ENCODE results near the gene PICK1. TPM values are rescaled to one million over a fixed set of nuclear protein-coding genes. Genes with fewer than 3 reads are reported as not detected.

The PICK1 gene
- total and polyA plus RNA-seq, 2 donors (not counting 3 experiments of a cell fraction or from before 2014, with no cell fraction given) = 18.0 to 20.8 TPM

DNA sequence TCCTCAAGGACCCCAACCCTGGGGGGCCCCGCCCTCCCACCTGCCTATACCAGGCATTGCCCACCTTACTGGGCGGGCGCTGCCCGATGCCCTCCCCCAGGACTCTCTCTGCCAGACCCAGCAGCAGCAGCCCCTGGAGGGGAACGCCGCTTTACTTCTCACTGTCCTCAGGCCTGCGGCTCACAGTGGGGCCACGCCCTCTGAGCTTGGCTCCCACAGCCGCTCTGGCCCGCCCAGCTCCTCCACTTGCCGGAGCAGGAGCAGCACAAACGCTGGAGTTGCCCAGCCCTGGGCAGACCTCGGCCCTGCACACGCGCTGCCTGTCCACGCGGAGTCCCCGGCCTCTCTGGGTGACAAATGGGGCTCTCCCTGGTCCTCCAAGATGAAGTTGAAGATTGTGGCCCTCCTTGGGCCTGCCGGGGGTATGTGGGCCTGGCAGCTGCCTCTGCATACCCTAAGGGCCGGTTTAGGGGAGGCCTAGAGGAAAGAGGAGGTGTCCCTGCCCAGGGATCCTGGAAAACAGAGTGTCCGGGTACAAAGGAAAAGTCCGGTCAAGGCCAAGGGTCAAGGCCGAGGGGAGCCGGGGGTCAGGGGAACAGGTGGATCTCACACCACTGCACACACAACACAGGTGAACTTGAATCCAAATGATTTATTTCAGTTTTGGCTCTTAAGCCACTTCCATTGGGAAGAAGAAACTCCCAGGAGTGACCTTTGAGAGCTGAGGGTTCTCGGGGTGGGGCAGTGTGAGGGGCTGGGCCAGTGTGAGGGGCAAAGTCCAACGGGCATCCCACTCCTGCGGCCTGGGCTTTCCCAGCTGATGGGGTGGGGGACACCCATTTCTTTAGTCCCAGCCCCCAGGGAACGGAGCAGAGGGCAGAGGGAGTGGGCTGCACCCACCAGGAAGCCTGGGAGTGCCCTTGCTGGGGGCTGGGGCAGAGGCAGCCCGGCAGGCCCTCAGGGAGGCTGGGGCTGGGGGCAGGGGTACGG, 54.0 kb downstream of the PICK1 start:
- H3K9ac ChIP-seq (replicated peaks; ENCODE audit: extremely low read depth, insufficient read depth, low read length) = no peak overlapping the region
- DNase-seq (ENCODE audit: low read depth, low spot score) (no peak), FAIRE-seq (no peak)
- H4K20me1 ChIP-seq (replicated peaks; ENCODE audit: control insufficient read depth, extremely low read depth, insufficient read depth, low read length) = no peaks in the 10 kb centered on the region
- TF ChIP-seq EZH2 (IDR thresholded peaks at IDR 0.05; ENCODE audit: borderline replicate concordance, low read depth, low read length, severe bottlenecking) = no peak
- no peak for TF ChIP-seq FOS (IDR thresholded peaks at IDR 0.05; ENCODE audit: borderline replicate concordance, insufficient read depth, low read length)
- TF ChIP-seq MYC (IDR thresholded peaks at IDR 0.05; ENCODE audit: low read depth, low read length) = no peak
- no peak for TF ChIP-seq GATA2 (IDR thresholded peaks at IDR 0.05; ENCODE audit: insufficient read depth, insufficient read length, low read depth, low read length)
- TF ChIP-seq JUN (IDR thresholded peaks at IDR 0.05; ENCODE audit: borderline replicate concordance, insufficient read depth, insufficient read length, low read depth) = no peak
- TF ChIP-seq, protein P1, sequence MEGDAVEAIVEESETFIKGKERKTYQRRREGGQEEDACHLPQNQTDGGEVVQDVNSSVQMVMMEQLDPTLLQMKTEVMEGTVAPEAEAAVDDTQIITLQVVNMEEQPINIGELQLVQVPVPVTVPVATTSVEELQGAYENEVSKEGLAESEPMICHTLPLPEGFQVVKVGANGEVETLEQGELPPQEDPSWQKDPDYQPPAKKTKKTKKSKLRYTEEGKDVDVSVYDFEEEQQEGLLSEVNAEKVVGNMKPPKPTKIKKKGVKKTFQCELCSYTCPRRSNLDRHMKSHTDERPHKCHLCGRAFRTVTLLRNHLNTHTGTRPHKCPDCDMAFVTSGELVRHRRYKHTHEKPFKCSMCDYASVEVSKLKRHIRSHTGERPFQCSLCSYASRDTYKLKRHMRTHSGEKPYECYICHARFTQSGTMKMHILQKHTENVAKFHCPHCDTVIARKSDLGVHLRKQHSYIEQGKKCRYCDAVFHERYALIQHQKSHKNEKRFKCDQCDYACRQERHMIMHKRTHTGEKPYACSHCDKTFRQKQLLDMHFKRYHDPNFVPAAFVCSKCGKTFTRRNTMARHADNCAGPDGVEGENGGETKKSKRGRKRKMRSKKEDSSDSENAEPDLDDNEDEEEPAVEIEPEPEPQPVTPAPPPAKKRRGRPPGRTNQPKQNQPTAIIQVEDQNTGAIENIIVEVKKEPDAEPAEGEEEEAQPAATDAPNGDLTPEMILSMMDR (IDR thresholded peaks at IDR 0.05; ENCODE audit: extremely low read depth in 1 of 2, insufficient read depth in 1 of 2, low read depth in 1 of 2, low read length in 2 of 2) = no peak
- no peak for TF ChIP-seq POLR2AphosphoS5 (IDR thresholded peaks at IDR 0.05; ENCODE audit: insufficient read depth, low read depth, low read length)
- TF ChIP-seq MAX (IDR thresholded peaks at IDR 0.05; ENCODE audit: insufficient read depth, insufficient read length) = no peak
- dilution Hi-C loops (cut with MboI; ENCODE audit: extremely low pct_ligation_motif_present, low sequenced_read_pairs) = no loop called here
- H3K4me2 ChIP-seq (ENCODE audit: insufficient read depth, low read length) = no peak overlapping the region
- no peaks in the 10 kb centered on the region for H3K79me2 ChIP-seq (ENCODE audit: control insufficient read depth, insufficient read depth, low read length)
- no peaks in the 10 kb centered on the region for H3K36me3 ChIP-seq (ENCODE audit: control insufficient read depth in 2 of 2, extremely low read depth in 1 of 2, insufficient read depth in 2 of 2, low read length in 2 of 2)
- no peaks in the 10 kb centered on the region for H3K9me3 ChIP-seq (replicated peaks; ENCODE audit: control insufficient read depth, insufficient read depth, low read length)
- ChIA-PET POLR2A (no interaction called here), CTCF (interaction anchor here (0.7 to 0.8 kb wide), 2 partner anchors 11 to 13 kb away, joined by 3 read pairs; no protein-coding TSS in a partner anchor)
- no TSS peak for BruUV-seq (replicated peaks)
- no peak overlapping the region for H2AFZ ChIP-seq (ENCODE audit: low read depth, low read length)
- no peak overlapping the region for H3K27ac ChIP-seq (ENCODE audit: insufficient read depth, low read depth, low read length)
- no peaks in the 10 kb centered on the region for H3K27me3 ChIP-seq (ENCODE audit: control insufficient read depth in 2 of 2, insufficient read depth in 2 of 2, low read length in 2 of 2)
- intact Hi-C loops (cut with micrococcal nuclease) = no loop called here
- H3K9me1 ChIP-seq (replicated peaks; ENCODE audit: control insufficient read depth, extremely low read depth, insufficient read depth, low read length) = no peaks in the 10 kb centered on the region
- H3K4me3 ChIP-seq (replicated peaks in 1 of 3; ENCODE audit: insufficient read depth in 1 of 3, low read depth in 1 of 3, low read length in 3 of 3) = no peak overlapping the region
- no peaks in the 10 kb centered on the region for H3K4me1 ChIP-seq (ENCODE audit: control insufficient read depth, extremely low read depth, insufficient read depth, low read length)
